Glutamatergic neuron (in vitro differentiated cells): ENCODE measurements around the gene CERS5. TPM values are rescaled to one million over a fixed set of nuclear protein-coding genes. Genes with fewer than 3 reads are reported as not detected.

ENCODE experiments used
- DNase-seq: peaks from one replicate; pipeline ENCODE4 v3.0.0; 2022
- H3K27ac Mint-ChIP-seq: one replicate; pipeline ENCODE4 v1.8.0; 2020; ENCODE audit warnings: mild to moderate bottlenecking, mixed read lengths, inconsistent platforms; ENCODE audit not compliant: unreplicated experiment
- H3K27me3 Mint-ChIP-seq: one replicate; pipeline ENCODE4 v1.8.0; 2020; ENCODE audit warnings: mild to moderate bottlenecking, moderate library complexity, mixed read lengths, inconsistent platforms; ENCODE audit not compliant: unreplicated experiment
- H3K36me3 Mint-ChIP-seq: one replicate; pipeline ENCODE4 v1.8.0; 2020; ENCODE audit warnings: mild to moderate bottlenecking, mixed read lengths, inconsistent platforms; ENCODE audit not compliant: unreplicated experiment
- H3K4me1 Mint-ChIP-seq: one replicate; pipeline ENCODE4 v1.8.0; 2020; ENCODE audit warnings: mild to moderate bottlenecking, low read depth, mixed read lengths, inconsistent platforms; ENCODE audit not compliant: unreplicated experiment
- H3K4me3 Mint-ChIP-seq: one replicate; pipeline ENCODE4 v1.8.0; 2020; ENCODE audit warnings: mild to moderate bottlenecking, mixed read lengths, inconsistent platforms; ENCODE audit not compliant: unreplicated experiment
- H3K9me3 Mint-ChIP-seq: one replicate; pipeline ENCODE4 v1.8.0; 2020; ENCODE audit warnings: mild to moderate bottlenecking, moderate library complexity, mixed read lengths, inconsistent platforms; ENCODE audit not compliant: unreplicated experiment
- total RNA-seq: library from RNA; stranded (reverse); fragmentation: NEBNext Ultra II Directional; extraction: Animal tissue kit (Norgen Biotek cat#: 25700); gene quantifications from one replicate; pipeline ENCODE4 v1.2.1, GENCODE V29; 2021; ENCODE audit not compliant: unreplicated experiment
- TF ChIP-seq, protein P1 (sequence below): fragments of 200-600 bp; sonication (generic); IDR thresholded peaks from one replicate; pipeline ENCODE4 v1.5.0; 2021; ENCODE audit not compliant: partially characterized antibody, unreplicated experiment

Gene CERS5
- total RNA-seq, 1 donor from 2014 or later, result 125 TPM

DNA sequence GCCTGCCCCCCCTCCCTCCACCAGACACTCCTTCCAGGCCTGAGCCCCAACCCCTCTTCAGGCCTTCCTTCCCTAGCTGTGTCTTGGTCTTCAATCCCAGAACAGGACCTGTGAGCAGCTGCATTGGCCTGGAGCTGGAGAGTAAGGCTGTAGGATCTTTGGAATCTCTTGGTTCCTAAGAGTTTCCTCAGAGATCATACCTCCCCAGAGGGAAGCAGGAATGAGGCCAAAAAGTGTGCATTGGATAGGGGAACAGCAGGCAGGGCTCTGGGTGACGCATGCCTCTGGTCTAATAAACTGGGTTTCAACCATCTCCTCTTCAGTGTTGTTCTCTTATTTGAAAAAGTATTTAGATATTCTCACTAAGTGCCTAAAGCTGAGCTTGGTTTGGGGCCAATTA, 83.9 kb downstream of the CERS5 start:
- no peak for DNase-seq

DNA sequence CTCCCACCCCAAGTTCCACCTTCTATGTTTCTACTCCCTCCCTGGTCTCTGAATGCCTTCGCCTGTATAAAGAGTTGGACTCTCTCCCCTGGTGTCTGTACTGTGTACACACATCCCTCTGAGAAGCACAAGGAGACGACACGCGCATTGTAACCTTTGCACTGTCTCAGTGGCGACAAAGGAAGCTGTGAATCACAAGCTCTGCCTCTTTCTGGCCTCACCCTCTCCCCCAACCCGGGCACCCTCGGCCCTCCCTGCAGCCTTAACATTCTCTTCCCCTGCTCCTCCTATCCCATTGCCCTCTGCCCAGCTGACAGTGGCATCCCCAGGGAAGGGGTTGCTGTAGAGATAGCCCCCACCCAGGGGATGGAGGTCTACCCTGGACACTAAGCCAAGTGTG, 84.5 kb downstream of the CERS5 start:
- peak overlapping the region; percentile 0 for H3K27ac Mint-ChIP-seq
- H3K4me3 Mint-ChIP-seq, result no peak overlapping the region
- peaks cover 10% of the 10 kb centered on the region for H3K9me3 Mint-ChIP-seq
- peaks cover 4% of the 10 kb centered on the region for H3K36me3 Mint-ChIP-seq
- DNase-seq, result no peak
- peaks cover 5% of the 10 kb centered on the region for H3K4me1 Mint-ChIP-seq
- H3K27me3 Mint-ChIP-seq, result peaks cover 14% of the 10 kb centered on the region
- TF ChIP-seq, protein P1, sequence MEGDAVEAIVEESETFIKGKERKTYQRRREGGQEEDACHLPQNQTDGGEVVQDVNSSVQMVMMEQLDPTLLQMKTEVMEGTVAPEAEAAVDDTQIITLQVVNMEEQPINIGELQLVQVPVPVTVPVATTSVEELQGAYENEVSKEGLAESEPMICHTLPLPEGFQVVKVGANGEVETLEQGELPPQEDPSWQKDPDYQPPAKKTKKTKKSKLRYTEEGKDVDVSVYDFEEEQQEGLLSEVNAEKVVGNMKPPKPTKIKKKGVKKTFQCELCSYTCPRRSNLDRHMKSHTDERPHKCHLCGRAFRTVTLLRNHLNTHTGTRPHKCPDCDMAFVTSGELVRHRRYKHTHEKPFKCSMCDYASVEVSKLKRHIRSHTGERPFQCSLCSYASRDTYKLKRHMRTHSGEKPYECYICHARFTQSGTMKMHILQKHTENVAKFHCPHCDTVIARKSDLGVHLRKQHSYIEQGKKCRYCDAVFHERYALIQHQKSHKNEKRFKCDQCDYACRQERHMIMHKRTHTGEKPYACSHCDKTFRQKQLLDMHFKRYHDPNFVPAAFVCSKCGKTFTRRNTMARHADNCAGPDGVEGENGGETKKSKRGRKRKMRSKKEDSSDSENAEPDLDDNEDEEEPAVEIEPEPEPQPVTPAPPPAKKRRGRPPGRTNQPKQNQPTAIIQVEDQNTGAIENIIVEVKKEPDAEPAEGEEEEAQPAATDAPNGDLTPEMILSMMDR, result no peak

More for the DNA sequence above, 83.9 kb downstream of the CERS5 start:
- peaks cover 11% of the 10 kb centered on the region for H3K9me3 Mint-ChIP-seq
- H3K36me3 Mint-ChIP-seq, result peaks cover 4% of the 10 kb centered on the region
- TF ChIP-seq, protein P1, result no peak
- peak overlapping the region; percentile 70 for H3K4me3 Mint-ChIP-seq
- peaks cover 14% of the 10 kb centered on the region for H3K27me3 Mint-ChIP-seq
- H3K27ac Mint-ChIP-seq, result peak overlapping the region; percentile 57
- peaks cover 5% of the 10 kb centered on the region for H3K4me1 Mint-ChIP-seq

DNA sequence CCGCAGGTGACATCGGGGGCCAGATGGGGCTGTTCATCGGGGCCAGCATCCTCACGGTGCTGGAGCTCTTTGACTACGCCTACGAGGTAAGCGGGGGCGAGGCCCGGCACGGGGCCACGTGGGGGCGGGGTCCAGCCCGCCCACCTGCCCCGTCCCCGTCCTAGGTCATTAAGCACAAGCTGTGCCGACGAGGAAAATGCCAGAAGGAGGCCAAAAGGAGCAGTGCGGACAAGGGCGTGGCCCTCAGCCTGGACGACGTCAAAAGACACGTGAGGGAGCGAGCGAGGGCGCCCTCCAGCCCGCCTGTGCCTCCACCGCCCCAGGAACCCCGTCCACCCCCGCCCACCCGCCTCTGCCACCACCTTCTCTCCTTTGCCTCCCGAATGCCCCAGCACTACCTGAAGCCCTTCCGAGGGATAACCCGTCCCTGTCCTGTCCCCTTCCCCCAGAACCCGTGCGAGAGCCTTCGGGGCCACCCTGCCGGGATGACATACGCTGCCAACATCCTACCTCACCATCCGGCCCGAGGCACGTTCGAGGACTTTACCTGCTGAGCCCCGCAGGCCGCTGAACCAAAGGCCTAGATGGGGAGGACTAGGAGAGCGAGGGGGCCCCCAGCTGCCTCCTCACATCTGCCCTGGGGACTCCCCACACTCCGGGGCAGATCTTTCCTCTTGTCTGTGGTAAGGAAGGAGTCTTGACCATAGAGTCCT, 85.9 kb downstream of the CERS5 start:
- H3K4me1 Mint-ChIP-seq, result peaks cover 10% of the 10 kb centered on the region
- TF ChIP-seq, protein P1, result no peak
- H3K4me3 Mint-ChIP-seq, result no peak overlapping the region
- no peak for DNase-seq
- H3K9me3 Mint-ChIP-seq, result peaks cover 9% of the 10 kb centered on the region
- H3K27me3 Mint-ChIP-seq, result peaks cover 16% of the 10 kb centered on the region
- H3K36me3 Mint-ChIP-seq, result peaks cover 4% of the 10 kb centered on the region
- no peak overlapping the region for H3K27ac Mint-ChIP-seq

DNA sequence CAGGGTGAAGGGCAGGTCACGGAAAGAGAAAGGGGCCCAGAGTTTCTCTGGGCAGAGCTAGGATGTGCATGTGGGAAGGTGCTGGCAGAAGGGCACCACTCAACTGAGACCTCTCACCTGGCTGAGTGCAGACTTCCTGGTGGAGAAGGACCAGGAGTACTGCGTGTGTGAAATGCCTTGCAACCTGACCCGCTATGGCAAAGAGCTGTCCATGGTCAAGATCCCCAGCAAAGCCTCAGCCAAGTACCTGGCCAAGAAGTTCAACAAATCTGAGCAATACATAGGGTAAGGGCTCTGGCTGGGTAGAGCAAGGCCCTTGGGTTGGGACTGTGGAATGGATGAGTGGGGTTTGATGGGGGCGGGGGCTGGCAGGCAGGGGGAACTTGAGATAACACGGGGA, 87.4 kb downstream of the CERS5 start:
- no peak for DNase-seq
- TF ChIP-seq, protein P1, result no peak
- H3K36me3 Mint-ChIP-seq, result peaks cover 4% of the 10 kb centered on the region
- no peak overlapping the region for H3K27ac Mint-ChIP-seq
- H3K27me3 Mint-ChIP-seq, result peaks cover 18% of the 10 kb centered on the region
- no peak overlapping the region for H3K4me3 Mint-ChIP-seq
- peaks cover 8% of the 10 kb centered on the region for H3K9me3 Mint-ChIP-seq
- H3K4me1 Mint-ChIP-seq, result peaks cover 11% of the 10 kb centered on the region

Other genes starting within 250 kb of the CERS5 start
- gene AQP2, start 216.6 kb downstream of the CERS5 start, total RNA-seq, result not detected
- gene AQP5, start 205.5 kb downstream of the CERS5 start, total RNA-seq, result not detected
- 0.37 TPM for gene AQP6, start 194.4 kb downstream of the CERS5 start, total RNA-seq
- 47.1 TPM for gene RACGAP1, start 141.9 kb downstream of the CERS5 start, total RNA-seq
- 451 TPM for gene ASIC1, start 109.8 kb downstream of the CERS5 start, total RNA-seq
- 152 TPM for gene SMARCD1, start 82.0 kb downstream of the CERS5 start, total RNA-seq
- gene GPD1, start 63.4 kb downstream of the CERS5 start, total RNA-seq, result 0.81 TPM
- gene COX14, start 55.1 kb downstream of the CERS5 start, total RNA-seq, result 23.3 TPM
- 69.4 TPM for gene LIMA1, start 116.2 kb upstream of the CERS5 start, total RNA-seq
- gene FAM186A, start 229.2 kb upstream of the CERS5 start, total RNA-seq, result not detected
- gene LARP4, start 233.5 kb upstream of the CERS5 start, total RNA-seq, result 33.8 TPM